ENCODE measurements around the gene TBC1D10B. TPM values are rescaled to one million over a fixed set of nuclear protein-coding genes. Genes with fewer than 3 reads are reported as not detected.
A peak's percentile ranks its signal among the peaks of the same experiment; 100 is the strongest.

Gene TBC1D10B
- total RNA-seq, 1 donor from 2014 or later: 43.3 TPM

GRCh38 chr16:30375864-30376263, 5.6 kb upstream of the TBC1D10B start:
- Mint-ChIP-seq H3K27ac (ENCODE audit: unreplicated experiment) (no peak overlapping the region), H3K9me3 (ENCODE audit: low read depth) (no peaks in the 10 kb centered on the region), H3K4me3 (ENCODE audit: unreplicated experiment) (no peak overlapping the region), H3K4me1 (ENCODE audit: low read depth) (peaks cover 31% of the 10 kb centered on the region), H3K27me3 (ENCODE audit: low read depth) (no peaks in the 10 kb centered on the region), H3K36me3 (ENCODE audit: low read depth) (no peaks in the 10 kb centered on the region)
- DNase-seq (ENCODE audit: low spot score): no peak
- TF ChIP-seq CTCF (IDR thresholded peaks at IDR 0.05): no peak

- DNase-seq (ENCODE audit: low spot score): no peak
- no peaks in the 10 kb centered on the region for H3K9me3 Mint-ChIP-seq (ENCODE audit: low read depth)
- no peaks in the 10 kb centered on the region for H3K27me3 Mint-ChIP-seq (ENCODE audit: low read depth)
- peaks cover 26% of the 10 kb centered on the region for H3K4me1 Mint-ChIP-seq (ENCODE audit: low read depth)
- H3K4me3 Mint-ChIP-seq (ENCODE audit: unreplicated experiment): no peak within 1 kb of the TSS
- no peak within 1 kb of the TSS for H3K27ac Mint-ChIP-seq (ENCODE audit: unreplicated experiment)
- TF ChIP-seq CTCF (IDR thresholded peaks at IDR 0.05): no peak
- H3K36me3 Mint-ChIP-seq (ENCODE audit: low read depth): no peaks in the 10 kb centered on the region
These were observed 4.2 kb upstream of the TBC1D10B start, which contains the start of gene MYL11 for GRCh38 chr16:30374538-30374937. Gene MYL11, plus strand, starts transcription at chr16:30374802. Its CDS starts 56 bp downstream, at chr16:30374858.

- DNase-seq (ENCODE audit: low spot score): no peak
- Mint-ChIP-seq H3K27me3 (ENCODE audit: low read depth) (no peaks in the 10 kb centered on the region), H3K4me1 (ENCODE audit: low read depth) (peaks cover 29% of the 10 kb centered on the region), H3K27ac (ENCODE audit: unreplicated experiment) (no peak overlapping the region), H3K36me3 (ENCODE audit: low read depth) (no peaks in the 10 kb centered on the region), H3K9me3 (ENCODE audit: low read depth) (no peaks in the 10 kb centered on the region), H3K4me3 (ENCODE audit: unreplicated experiment) (no peak overlapping the region)
- TF ChIP-seq CTCF (IDR thresholded peaks at IDR 0.05): no peak
These were observed 2.4 kb upstream of the TBC1D10B start for GRCh38 chr16:30372725-30373124.

GRCh38 chr16:30372038-30372712, 1.9 kb upstream of the TBC1D10B start:
- no peak overlapping the region for H3K27ac Mint-ChIP-seq (ENCODE audit: unreplicated experiment)
- no peaks in the 10 kb centered on the region for H3K27me3 Mint-ChIP-seq (ENCODE audit: low read depth)
- H3K9me3 Mint-ChIP-seq (ENCODE audit: low read depth): no peaks in the 10 kb centered on the region
- no peak for TF ChIP-seq CTCF (IDR thresholded peaks at IDR 0.05)
- no peaks in the 10 kb centered on the region for H3K36me3 Mint-ChIP-seq (ENCODE audit: low read depth)
- H3K4me3 Mint-ChIP-seq (ENCODE audit: unreplicated experiment): no peak overlapping the region
- peaks cover 31% of the 10 kb centered on the region for H3K4me1 Mint-ChIP-seq (ENCODE audit: low read depth)
- DNase-seq (ENCODE audit: low spot score): no peak

GRCh38 chr16:30371248-30371816, 1.0 kb upstream of the TBC1D10B start:
- H3K9me3 Mint-ChIP-seq (ENCODE audit: low read depth): no peaks in the 10 kb centered on the region
- peak; percentile 35 for TF ChIP-seq CTCF (IDR thresholded peaks at IDR 0.05)
- H3K27me3 Mint-ChIP-seq (ENCODE audit: low read depth): no peaks in the 10 kb centered on the region
- peak overlapping the region; percentile 86 for H3K27ac Mint-ChIP-seq (ENCODE audit: unreplicated experiment)
- no peak for DNase-seq (ENCODE audit: low spot score)
- peaks cover 38% of the 10 kb centered on the region for H3K4me1 Mint-ChIP-seq (ENCODE audit: low read depth)
- H3K36me3 Mint-ChIP-seq (ENCODE audit: low read depth): peaks cover 2% of the 10 kb centered on the region
- H3K4me3 Mint-ChIP-seq (ENCODE audit: unreplicated experiment): peak overlapping the region; percentile 72
